Tibial nerve (tissue), 3 donors: ENCODE data around the gene PHF20.

Experiments used
- POLR2A ChIP-seq, 2 donors: fragments of 450-650 bp; IDR thresholded peaks; one replicate each; pipeline ENCODE4 v1.6.1; 2017; ENCODE audit warnings: antibody characterized with exemption in 2 of 2, mild to moderate bottlenecking in 2 of 2, moderate library complexity in 2 of 2
- TF ChIP-seq, protein P1 (sequence below), 5 experiments: fragments of 200-600 bp in 3 of 5; fragments of 450-650 bp in 2 of 5; sonication (generic) in 3 of 5; IDR thresholded peaks; one replicate each; pipeline ENCODE4 v1.5.1; 2016 to 2019; ENCODE audit warnings: antibody characterized with exemption in 5 of 5, mild to moderate bottlenecking in 3 of 5, moderate library complexity in 2 of 5

DNA sequence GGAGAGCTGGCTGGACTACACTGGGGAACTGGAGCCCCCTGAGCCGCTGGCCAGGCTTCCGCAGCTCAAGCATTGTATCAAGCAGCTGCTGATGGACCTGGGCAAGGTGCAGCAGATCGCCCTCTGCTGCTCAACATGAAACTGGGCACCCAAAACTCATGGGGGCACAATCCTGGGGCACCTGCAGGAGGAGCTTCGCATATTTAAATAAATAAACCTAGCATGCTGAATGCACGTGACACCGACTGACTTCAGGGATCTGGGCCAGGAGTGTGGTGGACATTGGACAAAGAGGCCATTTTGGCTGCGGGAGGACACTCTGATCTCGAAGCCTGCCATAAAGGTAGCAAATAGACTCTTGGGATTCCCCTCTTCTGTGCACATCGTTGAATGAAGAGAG lies 175.7 kb downstream of the PHF20 start:
- TF ChIP-seq, protein P1, sequence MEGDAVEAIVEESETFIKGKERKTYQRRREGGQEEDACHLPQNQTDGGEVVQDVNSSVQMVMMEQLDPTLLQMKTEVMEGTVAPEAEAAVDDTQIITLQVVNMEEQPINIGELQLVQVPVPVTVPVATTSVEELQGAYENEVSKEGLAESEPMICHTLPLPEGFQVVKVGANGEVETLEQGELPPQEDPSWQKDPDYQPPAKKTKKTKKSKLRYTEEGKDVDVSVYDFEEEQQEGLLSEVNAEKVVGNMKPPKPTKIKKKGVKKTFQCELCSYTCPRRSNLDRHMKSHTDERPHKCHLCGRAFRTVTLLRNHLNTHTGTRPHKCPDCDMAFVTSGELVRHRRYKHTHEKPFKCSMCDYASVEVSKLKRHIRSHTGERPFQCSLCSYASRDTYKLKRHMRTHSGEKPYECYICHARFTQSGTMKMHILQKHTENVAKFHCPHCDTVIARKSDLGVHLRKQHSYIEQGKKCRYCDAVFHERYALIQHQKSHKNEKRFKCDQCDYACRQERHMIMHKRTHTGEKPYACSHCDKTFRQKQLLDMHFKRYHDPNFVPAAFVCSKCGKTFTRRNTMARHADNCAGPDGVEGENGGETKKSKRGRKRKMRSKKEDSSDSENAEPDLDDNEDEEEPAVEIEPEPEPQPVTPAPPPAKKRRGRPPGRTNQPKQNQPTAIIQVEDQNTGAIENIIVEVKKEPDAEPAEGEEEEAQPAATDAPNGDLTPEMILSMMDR (IDR thresholded peaks at IDR 0.05) = no peak
- TF ChIP-seq POLR2A (IDR thresholded peaks at IDR 0.05) = no peak
